Brain microvascular endothelial cell (primary cell): ENCODE results near the gene THUMPD1.
A peak's percentile ranks its signal among the peaks of the same experiment; 100 is the strongest.

Source experiments
- DNase-seq: peaks from one replicate; pipeline ENCODE4 v3.0.0-alpha.2; 2020
- H3K27ac ChIP-seq: fragments of 250-450 bp; sonication (Bioruptor Pico); 2 replicates; pipeline ENCODE4 v1.5.1; 2020; ENCODE audit warnings: mild to moderate bottlenecking, moderate library complexity
- H3K27me3 ChIP-seq: fragments of 250-450 bp; sonication (Bioruptor Pico); replicated peaks from 2 replicates; pipeline ENCODE4 v1.5.1; 2020; ENCODE audit warnings: mild to moderate bottlenecking
- H3K36me3 ChIP-seq: fragments of 250-450 bp; sonication (Bioruptor Pico); replicated peaks from 2 replicates; pipeline ENCODE4 v1.5.1; 2020; ENCODE audit warnings: mild to moderate bottlenecking
- H3K4me3 ChIP-seq: 2 replicates; pipeline ENCODE4 v1.5.1; 2011; ENCODE audit warnings: low read depth, mild to moderate bottlenecking, control low read depth, low read length, moderate library complexity
- CTCF ChIP-seq: IDR thresholded peaks from 2 replicates; pipeline ENCODE4 v1.5.1; 2011; ENCODE audit warnings: low read depth, mild to moderate bottlenecking, moderate library complexity, low read length, control low read depth, inconsistent platforms; ENCODE audit errors: missing control alignments
- in situ Hi-C: cut with HindIII; loops from 2 replicates; pipeline ENCODE4 v1.10.0; 2017; ENCODE audit warnings: low sequenced_read_pairs, low pct_ligation_motif_present

THUMPD1 gene

GRCh38 chr16:20741554-20742285, at the start of gene THUMPD1:
TSS of gene THUMPD1 (minus strand) at chr16:20741818. CDS start at chr16:20741739, 79 bp downstream.
- in situ Hi-C loops, result no loop called here
- Histone ChIP-seq H3K4me3 (peak within 1 kb of the TSS; percentile 100), H3K27ac (peak within 1 kb of the TSS; percentile 91), H3K36me3 (peaks cover 8% of the 10 kb centered on the region), H3K27me3 (no peaks in the 10 kb centered on the region)
- peak; percentile 41 for TF ChIP-seq CTCF
- peak; percentile 98 for DNase-seq

- in situ Hi-C loops, result no loop called here
- H3K36me3 ChIP-seq, result no peaks in the 10 kb centered on the region
- TF ChIP-seq CTCF, result no peak
- no peak overlapping the region for H3K4me3 ChIP-seq
- no peak for DNase-seq
- H3K27me3 ChIP-seq, result no peaks in the 10 kb centered on the region
- no peak overlapping the region for H3K27ac ChIP-seq
Observed at GRCh38 chr16:20789130-20789529, 47.5 kb upstream of the THUMPD1 start.

GRCh38 chr16:20784204-20784603, 42.6 kb upstream of the THUMPD1 start:
- TF ChIP-seq CTCF, result no peak
- H3K27ac ChIP-seq, result no peak overlapping the region

GRCh38 chr16:20782470-20782869, 40.9 kb upstream of the THUMPD1 start:
- Histone ChIP-seq H3K36me3 (no peaks in the 10 kb centered on the region), H3K27me3 (no peaks in the 10 kb centered on the region), H3K4me3 (no peak overlapping the region), H3K27ac (no peak overlapping the region)
- in situ Hi-C loops, result no loop called here
- no peak for DNase-seq
- no peak for TF ChIP-seq CTCF

More at GRCh38 chr16:20784204-20784603, 42.6 kb upstream of the THUMPD1 start:
- in situ Hi-C loops, result no loop called here
- Histone ChIP-seq H3K4me3 (no peak overlapping the region), H3K36me3 (no peaks in the 10 kb centered on the region), H3K27me3 (no peaks in the 10 kb centered on the region)
- DNase-seq, result no peak

GRCh38 chr16:20781697-20782096, 40.1 kb upstream of the THUMPD1 start:
- no peak for TF ChIP-seq CTCF
- Histone ChIP-seq H3K27ac (no peak overlapping the region), H3K4me3 (no peak overlapping the region), H3K36me3 (no peaks in the 10 kb centered on the region), H3K27me3 (no peaks in the 10 kb centered on the region)
- DNase-seq, result no peak
- in situ Hi-C loops, result no loop called here
